CD4-positive, alpha-beta T cell treated with Interferon alpha-2 for 1 hour (primary cell): Measurements from ENCODE around the gene TCF7L1.

Source experiments
- DNase-seq, 2 donors: peaks; one replicate each; pipeline ENCODE4 v3.0.0-alpha.2; 2020 to 2022

The TCF7L1 gene

GRCh38 chr2:85257359-85257969 lies 124.3 kb downstream of the TCF7L1 start:
- DNase-seq = no peak

DNA sequence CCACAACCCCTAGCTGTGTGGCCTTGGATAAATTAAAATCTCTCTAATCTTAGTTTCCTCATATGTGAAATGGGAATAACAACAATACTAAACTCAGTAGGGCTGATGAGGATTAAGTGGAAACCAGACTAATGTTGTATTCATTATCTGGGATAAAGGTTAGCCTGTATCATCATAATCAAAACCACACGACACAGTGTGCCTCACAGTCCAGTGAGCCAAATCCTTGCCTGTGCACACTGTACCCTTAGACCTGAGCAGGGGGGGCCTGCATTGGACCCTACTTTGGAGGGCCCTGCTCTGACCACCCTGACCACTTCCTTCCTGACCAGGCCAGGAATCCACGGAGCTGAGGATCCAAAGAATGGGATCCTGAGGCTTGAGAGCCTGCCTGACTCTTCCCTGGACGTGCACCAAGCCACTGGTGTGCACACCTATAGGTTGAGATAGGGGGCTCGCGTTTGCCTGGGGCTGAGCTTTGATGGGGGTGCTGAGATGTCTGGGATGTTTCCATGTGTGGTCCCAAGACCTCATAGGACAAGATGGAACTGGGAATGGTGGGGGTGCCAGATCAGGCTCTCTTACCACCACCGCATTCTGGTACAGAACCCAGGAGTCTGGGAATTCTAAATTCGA lies 124.9 kb downstream of the TCF7L1 start:
- no peak for DNase-seq

DNA sequence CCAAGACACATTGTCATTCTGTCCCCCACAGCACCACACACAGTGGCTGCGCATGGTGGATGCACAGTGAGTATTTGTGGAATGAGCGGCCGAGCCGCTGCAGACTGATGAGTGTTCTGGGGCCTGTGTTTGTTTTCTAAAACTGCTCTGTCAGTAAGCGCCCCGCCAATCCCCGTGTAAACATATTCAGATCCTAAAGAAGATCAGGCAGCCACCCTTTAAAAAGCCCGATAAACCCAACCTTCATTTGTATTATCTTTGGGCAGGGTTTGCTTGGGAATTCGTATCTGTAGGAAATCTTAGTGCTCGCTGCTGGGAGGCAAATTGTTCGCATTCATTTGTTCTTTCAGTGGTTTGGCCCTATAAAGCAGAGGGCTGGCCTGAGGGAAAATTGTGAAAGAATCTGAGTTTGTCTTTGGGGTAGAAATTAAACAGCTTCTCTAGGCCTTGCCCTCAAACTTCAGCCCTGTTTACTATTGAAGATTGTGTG lies 126.0 kb downstream of the TCF7L1 start:
- DNase-seq = no peak

GRCh38 chr2:85259879-85260278 lies 126.7 kb downstream of the TCF7L1 start:
- no peak for DNase-seq

- no peak for DNase-seq
Measured at GRCh38 chr2:85263591-85263990, 130.4 kb downstream of the TCF7L1 start.

DNA sequence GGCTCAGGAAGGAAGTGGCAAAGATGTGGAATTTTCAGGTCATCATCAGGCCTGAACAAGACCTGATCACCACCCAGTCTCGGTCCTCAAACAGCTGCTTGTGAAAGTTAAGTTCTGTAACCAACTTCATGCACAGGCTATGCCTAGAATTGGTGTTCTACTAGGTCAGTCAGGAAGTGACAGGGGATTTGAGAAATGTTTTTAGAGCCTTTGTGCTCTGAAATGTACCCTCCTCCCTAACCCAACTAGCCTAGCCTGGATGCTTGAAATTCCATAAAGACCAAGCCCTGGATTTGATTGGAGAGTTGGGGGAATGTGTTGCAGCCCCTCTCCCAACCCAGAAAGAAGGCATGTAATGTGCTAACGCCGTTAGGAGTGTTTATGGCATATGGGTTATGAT lies 131.3 kb downstream of the TCF7L1 start:
- no peak for DNase-seq

DNA sequence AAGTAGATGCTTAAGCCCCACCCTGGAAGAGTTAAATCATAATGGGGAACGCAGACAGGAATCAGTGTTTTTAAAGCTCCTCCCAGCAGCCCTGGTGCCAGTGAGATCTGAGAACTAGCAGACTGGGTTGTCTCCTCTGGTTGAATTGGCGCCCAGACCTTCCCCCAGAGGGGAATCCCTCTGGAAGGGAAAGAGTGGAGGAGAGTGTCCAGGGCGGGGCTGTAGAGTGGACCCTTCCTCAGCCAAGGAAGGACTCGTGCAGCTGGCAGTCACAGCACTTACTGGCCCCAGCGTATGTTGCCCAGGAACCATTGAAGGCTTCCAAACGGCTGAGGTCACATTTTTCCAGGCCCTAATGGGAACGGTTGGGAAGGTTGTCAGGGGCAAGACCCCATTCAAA lies 132.1 kb downstream of the TCF7L1 start:
- no peak for DNase-seq

- peak; percentile 59 to 69 for DNase-seq
Measured at GRCh38 chr2:85266146-85267041, 133.2 kb downstream of the TCF7L1 start.

GRCh38 chr2:85269959-85270358 lies 136.8 kb downstream of the TCF7L1 start:
- no peak for DNase-seq

- no peak for DNase-seq
Measured at GRCh38 chr2:85272357-85272756, 139.2 kb downstream of the TCF7L1 start.

DNA sequence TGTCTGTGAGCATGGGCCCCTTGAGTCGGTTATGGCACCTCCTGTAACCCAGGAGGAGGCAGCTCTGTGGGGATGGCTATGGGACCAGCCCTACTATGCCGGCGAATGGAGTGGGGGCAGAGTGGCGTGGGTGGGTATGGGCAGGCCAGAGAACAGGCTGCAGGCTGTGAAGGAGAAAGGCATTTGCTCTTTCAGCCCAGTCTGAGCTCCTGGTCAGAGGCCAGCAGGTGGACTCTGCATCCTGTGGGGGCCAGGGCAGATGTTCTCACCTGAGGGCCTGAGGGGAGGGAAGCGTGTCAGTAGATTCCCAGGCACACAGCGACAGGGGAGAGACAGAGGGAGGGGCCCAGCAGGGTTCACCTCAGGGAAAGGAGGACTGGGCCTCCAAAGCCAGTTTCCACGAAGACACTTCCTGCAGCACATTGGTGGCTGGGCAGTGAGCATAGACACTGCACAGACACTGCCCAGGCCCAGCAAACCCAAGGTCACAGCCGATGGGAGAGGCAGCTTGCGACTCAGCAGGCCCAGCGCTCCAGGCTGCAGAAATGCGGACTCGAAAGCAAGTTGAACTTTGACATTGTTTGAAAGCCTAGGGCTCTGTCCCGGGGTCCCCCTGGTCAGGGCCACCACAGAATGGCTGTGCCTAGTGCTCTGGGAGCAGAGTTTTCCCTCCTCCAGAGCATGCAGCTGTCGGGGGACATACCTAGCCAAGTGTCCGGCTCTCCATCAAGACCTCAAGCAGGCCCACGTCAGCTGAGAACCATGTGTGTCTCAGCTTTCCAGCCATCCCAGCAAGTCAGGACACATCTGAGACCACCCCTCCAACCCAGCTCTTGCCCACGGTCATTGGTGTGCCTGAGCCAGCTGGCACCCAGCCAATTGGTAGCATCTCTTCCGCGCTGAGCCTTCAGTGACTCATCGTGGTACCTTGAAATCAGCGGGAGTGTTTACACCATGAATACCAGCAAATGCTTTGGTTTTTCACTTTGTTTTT lies 140.8 kb downstream of the TCF7L1 start:
- DNase-seq = no peak

GRCh38 chr2:85275984-85276540 lies 142.9 kb downstream of the TCF7L1 start:
- DNase-seq = no peak

DNA sequence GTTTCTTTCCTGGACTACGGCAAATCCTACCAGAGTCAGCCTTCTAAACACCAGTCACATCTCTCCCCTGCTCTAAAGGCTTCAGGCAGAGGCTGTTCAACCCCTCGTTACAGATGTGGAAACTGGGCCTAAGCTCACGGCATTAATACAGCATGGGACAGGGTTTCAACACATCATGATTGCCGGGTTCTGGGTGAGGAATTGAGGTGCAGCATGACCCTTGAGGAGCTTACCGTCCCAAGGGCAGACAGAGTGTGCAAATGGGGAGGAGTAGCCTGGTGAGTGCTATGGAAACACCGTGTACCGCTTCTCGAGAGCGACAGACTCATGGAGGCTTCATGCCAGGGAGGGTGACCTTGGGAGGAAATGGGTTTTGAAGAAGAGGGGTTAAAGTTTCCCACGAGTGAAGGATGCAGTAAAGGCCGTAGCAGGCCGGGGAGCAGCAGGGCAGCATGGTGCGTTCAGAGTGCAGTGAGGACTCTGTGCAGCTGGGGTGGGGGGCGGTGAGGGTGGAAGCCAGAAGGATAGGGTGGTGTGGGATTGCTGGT lies 143.5 kb downstream of the TCF7L1 start:
- DNase-seq = no peak

GRCh38 chr2:85277416-85278158 lies 144.4 kb downstream of the TCF7L1 start:
- no peak for DNase-seq

DNA sequence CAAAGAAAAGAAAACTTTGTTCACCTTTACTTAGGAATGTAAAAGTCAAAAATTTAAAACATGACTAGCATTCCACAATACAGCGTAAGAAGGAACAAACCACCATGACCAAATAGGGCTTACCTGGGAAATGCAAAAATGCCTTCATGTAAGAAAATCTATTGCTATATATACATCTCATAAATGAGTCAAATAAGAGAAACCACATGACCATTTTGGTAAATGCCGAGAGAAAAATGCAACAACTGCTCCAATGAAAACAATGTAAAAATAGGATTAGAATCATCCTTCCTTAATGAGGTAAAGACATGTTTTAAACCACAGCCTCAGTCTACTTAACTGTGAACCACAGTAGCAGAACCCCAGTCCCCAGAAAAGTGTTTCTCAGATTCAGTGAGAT lies 145.2 kb downstream of the TCF7L1 start:
- DNase-seq = no peak

GRCh38 chr2:85281553-85281952 lies 148.4 kb downstream of the TCF7L1 start:
- no peak for DNase-seq

- no peak for DNase-seq
Measured at GRCh38 chr2:85282914-85283313, 149.7 kb downstream of the TCF7L1 start.

DNA sequence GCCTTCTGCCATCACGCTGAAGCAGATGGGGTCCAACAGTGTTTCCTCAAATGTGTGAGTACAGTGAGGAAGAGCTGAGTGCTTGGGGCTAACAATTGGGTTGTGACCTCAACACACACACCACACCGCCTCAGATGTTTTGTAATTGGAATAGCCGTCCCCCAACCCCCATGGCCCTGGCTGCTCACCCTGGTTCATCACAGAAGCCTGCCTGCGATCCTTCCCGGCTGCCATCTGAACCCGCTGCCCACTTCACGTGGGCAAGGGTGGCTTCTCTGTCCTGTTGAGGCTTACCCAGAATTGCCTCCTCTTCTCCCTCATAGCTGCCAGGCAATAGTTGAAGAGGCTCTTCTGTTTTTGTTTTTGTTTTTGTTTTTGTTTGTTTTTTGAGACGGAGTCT lies 150.4 kb downstream of the TCF7L1 start:
- DNase-seq = no peak

DNA sequence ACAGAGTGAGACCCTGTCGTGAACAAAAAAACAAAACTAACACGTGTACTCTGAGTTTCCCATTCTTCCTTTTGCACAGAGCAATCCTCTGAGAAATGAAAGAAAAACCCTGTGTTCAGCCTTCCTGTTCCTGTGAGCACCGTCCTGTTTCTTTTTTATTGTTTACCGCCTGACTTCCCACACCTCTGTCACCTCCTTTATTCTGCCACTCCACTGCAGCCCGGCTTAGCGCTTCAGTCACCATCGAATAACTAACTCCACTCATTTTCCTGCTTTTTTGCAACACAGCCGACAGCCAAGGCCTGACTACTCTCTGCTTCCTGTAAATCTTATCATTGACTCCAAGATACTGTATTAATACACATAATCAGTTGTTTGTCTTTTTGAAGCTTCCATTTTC lies 153.7 kb downstream of the TCF7L1 start:
- no peak for DNase-seq

DNA sequence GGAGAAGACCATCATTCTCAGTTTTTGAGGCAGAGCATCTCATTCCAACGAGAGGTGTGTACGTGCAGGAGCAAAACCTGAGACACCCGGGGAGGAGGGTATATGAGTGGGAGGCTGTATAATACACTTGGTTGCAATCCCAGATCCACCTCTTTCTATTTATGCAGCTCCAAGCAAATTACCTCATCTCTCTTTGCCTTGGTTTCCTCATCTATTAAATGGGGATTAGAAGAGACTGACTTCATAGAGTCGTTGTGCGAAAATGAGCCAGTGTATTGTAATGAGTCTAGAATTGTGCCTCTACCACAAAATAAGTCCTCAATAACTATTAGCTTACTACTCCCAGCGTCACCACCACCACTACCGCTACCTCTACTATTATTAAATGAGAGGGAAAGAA lies 154.5 kb downstream of the TCF7L1 start:
- DNase-seq = no peak

GRCh38 chr2:85288244-85288725 lies 155.1 kb downstream of the TCF7L1 start:
- DNase-seq = no peak
